ENCODE results near the gene TTC28.

TTC28 gene

GRCh38 chr22:28442711-28443525 is 236.7 kb downstream of the TTC28 start (continued):
- TF ChIP-seq ZNF654 (tag by site-specific recombination; IDR thresholded peaks at IDR 0.05; ENCODE audit: low read depth) = no peak
- 0 out of 2 replicates have a peak, but pooled peaks have one; percentile 9 for TF ChIP-seq ZFP37 (tag by site-specific recombination; IDR thresholded peaks at IDR 0.05)
- no peak for TF ChIP-seq ZSCAN23 (tag by site-specific recombination; IDR thresholded peaks at IDR 0.05)

GRCh38 chr22:28442264-28442710 is 237.4 kb downstream of the TTC28 start:
- ChIA-PET POLR2A (interaction anchor here (1.2 kb wide), 1 partner anchor 17 kb away, joined by 3 read pairs; no protein-coding TSS in a partner anchor), CTCF (interaction anchor here (0.5 to 4.7 kb wide), 9 partner anchors 11 to 421 kb away, joined by 3 to 33 read pairs (median 3); no protein-coding TSS in a partner anchor)
- Histone ChIP-seq H3K4me3 (ENCODE audit: low read depth, low read length) (peak overlapping the region; percentile 29), H3K9me3 (ENCODE audit: control insufficient read depth, insufficient read depth, low read depth, low read length) (no peaks in the 10 kb centered on the region), H3K36me3 (ENCODE audit: control insufficient read depth in 2 of 2, insufficient read depth in 1 of 2, low read length in 2 of 2) (no peaks in the 10 kb centered on the region), H3K27ac (ENCODE audit: extremely low read depth, low read depth, low read length) (peak overlapping the region; percentile 73), H3K4me1 (ENCODE audit: control insufficient read depth, insufficient read depth, low read length) (peaks cover 38% of the 10 kb centered on the region)
- TF ChIP-seq ZFHX2 (tag by site-specific recombination; conservative IDR thresholded peaks at IDR 0.05) (no peak), ZNF571 (tag by site-specific recombination; IDR thresholded peaks at IDR 0.05) (no peak), ZSCAN23 (tag by site-specific recombination; IDR thresholded peaks at IDR 0.05) (no peak), ZNF830 (tag by site-specific recombination; IDR thresholded peaks at IDR 0.05; ENCODE audit: low read depth) (no peak), OSR2 (tag by site-specific recombination; IDR thresholded peaks at IDR 0.05) (no peak), MEIS1 (CRISPR knock-in tag; IDR thresholded peaks at IDR 0.05; ENCODE audit: borderline replicate concordance) (no peak), KLF1 (tag by site-specific recombination; IDR thresholded peaks at IDR 0.05) (no peak; the same call in 1 of the 2 replicates), ZNF121 (tag by site-specific recombination; IDR thresholded peaks at IDR 0.05) (no peak), ZNF529 (tag by site-specific recombination; IDR thresholded peaks at IDR 0.05; ENCODE audit: insufficient replicate concordance) (no peak), ZBTB48 (tag by site-specific recombination; IDR thresholded peaks at IDR 0.05) (no peak; the same call in 1 of the 2 replicates), ZNF768 (tag by site-specific recombination; IDR thresholded peaks at IDR 0.05) (no peak), ZNF274 (IDR thresholded peaks at IDR 0.05; ENCODE audit: low read length) (no peak), ZNF274 (tag by site-specific recombination; IDR thresholded peaks at IDR 0.05; ENCODE audit: borderline replicate concordance) (no peak), GLI4 (tag by site-specific recombination; IDR thresholded peaks at IDR 0.05) (no peak), ZNF391 (tag by site-specific recombination; IDR thresholded peaks at IDR 0.05; ENCODE audit: borderline replicate concordance, low read depth) (no peak), SETDB1 (IDR thresholded peaks at IDR 0.05; ENCODE audit: insufficient read length, low read length) (no peak), GLIS2 (tag by site-specific recombination; IDR thresholded peaks at IDR 0.05) (peak; percentile 62; the same call in 1 of the 2 replicates), ZNF785 (tag by site-specific recombination; IDR thresholded peaks at IDR 0.05) (no peak), ZNF16 (tag by site-specific recombination; IDR thresholded peaks at IDR 0.05; ENCODE audit: low read depth) (no peak), HIC1 (tag by site-specific recombination; IDR thresholded peaks at IDR 0.05) (peak; percentile 51; the same call in 1 of the 2 replicates), PRDM4 (tag by site-specific recombination; IDR thresholded peaks at IDR 0.05) (no peak), ZNF692 (tag by site-specific recombination; IDR thresholded peaks at IDR 0.05) (0 out of 2 replicates have a peak, but pooled peaks have one; percentile 47), HOXD13 (CRISPR knock-in tag; IDR thresholded peaks at IDR 0.05; ENCODE audit: borderline replicate concordance) (no peak), ZNF280D (tag by site-specific recombination; IDR thresholded peaks at IDR 0.05) (no peak), FEZF1 (tag by site-specific recombination; IDR thresholded peaks at IDR 0.05) (no peak)

All from HEK293 (cell line).